AG09309 (cell line): ENCODE data around the gene CDKAL1.
"Not testable (repeated sequence)": the region's sequence is repeated elsewhere in the genome, so short reads cannot be mapped to it uniquely, and the experiment has no call there.

Experiments
- DNase-seq: peaks from one replicate; pipeline ENCODE4 v3.0.0-alpha.2; 2010; ENCODE audit warnings: low read depth
- H3K4me3 ChIP-seq: 2 replicates; pipeline ENCODE4 v1.5.1; 2011; ENCODE audit warnings: mild to moderate bottlenecking, low read depth, low read length, moderate library complexity; ENCODE audit not compliant: control insufficient read depth
- TF ChIP-seq, protein P1 (sequence below): IDR thresholded peaks from 2 replicates; pipeline ENCODE4 v1.5.1; 2011; ENCODE audit warnings: mild to moderate bottlenecking, low read depth, low read length, inconsistent platforms; ENCODE audit not compliant: insufficient read depth, control insufficient read depth; ENCODE audit errors: missing control alignments

CDKAL1 gene

DNA sequence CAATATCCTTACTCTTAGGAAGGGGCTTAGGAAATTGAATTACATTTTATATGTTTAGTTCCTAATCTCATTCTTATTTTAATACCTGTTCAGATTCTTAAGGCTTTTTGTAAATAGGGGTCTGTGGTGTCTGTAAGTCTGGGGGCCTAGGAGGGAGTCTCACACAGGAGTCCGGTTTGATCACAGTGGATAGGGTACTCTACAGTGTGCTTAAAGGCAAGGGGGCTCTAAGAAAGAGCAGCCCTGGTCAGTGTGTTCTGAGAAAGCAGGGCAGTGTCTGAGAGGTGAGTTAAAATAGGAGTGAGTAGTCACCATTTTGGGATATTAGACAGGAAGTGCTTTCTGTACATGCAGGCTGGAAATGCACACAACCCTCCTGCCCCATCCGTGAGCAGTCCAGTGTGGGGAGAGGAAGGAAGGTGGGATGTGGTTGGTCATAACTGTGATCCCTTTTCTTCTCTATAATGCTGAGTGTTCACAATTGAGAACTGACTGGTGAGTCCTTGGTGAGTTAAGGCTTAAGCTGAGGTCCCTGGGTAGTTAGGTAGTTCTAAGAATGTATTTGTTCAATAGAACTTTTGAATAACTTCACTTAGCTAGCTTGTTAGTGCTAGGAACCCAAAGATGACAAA lies 50.0 kb downstream of the CDKAL1 start:
- no peak for DNase-seq
- TF ChIP-seq, protein P1, sequence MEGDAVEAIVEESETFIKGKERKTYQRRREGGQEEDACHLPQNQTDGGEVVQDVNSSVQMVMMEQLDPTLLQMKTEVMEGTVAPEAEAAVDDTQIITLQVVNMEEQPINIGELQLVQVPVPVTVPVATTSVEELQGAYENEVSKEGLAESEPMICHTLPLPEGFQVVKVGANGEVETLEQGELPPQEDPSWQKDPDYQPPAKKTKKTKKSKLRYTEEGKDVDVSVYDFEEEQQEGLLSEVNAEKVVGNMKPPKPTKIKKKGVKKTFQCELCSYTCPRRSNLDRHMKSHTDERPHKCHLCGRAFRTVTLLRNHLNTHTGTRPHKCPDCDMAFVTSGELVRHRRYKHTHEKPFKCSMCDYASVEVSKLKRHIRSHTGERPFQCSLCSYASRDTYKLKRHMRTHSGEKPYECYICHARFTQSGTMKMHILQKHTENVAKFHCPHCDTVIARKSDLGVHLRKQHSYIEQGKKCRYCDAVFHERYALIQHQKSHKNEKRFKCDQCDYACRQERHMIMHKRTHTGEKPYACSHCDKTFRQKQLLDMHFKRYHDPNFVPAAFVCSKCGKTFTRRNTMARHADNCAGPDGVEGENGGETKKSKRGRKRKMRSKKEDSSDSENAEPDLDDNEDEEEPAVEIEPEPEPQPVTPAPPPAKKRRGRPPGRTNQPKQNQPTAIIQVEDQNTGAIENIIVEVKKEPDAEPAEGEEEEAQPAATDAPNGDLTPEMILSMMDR: no peak
- no peak overlapping the region for H3K4me3 ChIP-seq

DNA sequence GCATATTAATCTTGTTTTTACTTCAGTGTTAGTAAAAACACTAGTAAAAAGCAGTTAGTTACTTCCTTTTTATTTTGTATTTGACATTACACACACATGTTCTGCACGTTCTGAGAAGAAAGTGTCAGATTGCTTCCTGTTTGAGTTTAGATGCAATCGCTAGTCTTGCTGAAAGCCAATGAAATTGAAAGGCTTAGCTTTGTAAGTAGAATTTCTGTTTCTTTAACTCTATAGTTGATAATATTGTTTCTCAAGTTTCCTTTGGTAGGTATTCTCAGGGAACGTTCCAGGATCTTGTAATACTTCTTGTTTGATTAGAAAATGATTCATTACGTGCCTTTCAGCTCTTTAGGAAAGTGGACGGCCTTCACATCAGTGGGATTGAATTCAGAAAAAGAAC lies 55.0 kb downstream of the CDKAL1 start:
- no peak for DNase-seq
- H3K4me3 ChIP-seq: no peak overlapping the region
- TF ChIP-seq, protein P1: no peak

DNA sequence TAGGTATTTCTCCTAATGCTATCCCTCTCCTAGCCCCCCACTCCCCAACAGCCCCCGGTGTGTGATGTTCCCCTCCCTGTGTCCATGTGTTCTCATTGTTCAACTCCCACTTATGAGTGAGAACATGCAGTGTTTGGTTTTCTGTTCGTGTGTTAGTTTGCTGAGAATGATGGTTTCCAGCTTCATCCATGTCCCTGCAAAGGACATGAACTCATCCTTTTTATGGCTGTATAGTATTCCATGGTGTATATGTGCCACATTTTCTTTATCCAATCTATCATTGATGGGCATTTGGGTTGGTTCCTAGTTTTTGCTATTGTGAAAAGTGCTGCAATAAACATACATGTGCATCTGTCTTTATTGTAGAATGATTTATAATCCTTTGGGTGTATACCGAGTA lies 56.2 kb downstream of the CDKAL1 start:
- DNase-seq, H3K4me3 ChIP-seq: not testable (repeated sequence)

DNA sequence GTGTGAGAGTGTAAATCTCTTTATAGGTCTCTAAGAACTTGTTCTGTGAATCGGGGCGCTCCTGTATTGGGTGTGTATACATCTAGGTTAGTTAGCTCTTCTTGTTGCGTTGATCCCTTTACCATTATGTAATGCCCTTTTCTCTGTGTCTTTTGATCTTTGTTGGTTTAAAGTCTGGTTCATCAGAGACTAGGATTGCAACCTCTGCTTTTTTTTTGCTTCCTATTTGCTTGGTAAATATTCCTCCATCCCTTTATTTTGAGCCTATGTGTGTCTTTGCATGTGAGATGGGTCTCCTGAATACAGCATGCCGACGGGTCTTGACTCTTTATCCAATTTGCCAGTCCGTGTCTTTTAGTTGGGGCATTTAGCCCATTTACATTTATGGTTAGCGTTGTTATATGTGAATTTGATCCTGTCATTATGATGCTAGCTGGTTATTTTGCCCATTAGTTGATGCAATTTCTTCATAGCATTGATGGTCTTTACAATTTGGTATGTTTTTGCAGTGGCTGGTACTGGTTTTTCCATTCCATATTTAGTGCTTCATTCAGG lies 60.1 kb downstream of the CDKAL1 start:
- not testable (repeated sequence) for DNase-seq

DNA sequence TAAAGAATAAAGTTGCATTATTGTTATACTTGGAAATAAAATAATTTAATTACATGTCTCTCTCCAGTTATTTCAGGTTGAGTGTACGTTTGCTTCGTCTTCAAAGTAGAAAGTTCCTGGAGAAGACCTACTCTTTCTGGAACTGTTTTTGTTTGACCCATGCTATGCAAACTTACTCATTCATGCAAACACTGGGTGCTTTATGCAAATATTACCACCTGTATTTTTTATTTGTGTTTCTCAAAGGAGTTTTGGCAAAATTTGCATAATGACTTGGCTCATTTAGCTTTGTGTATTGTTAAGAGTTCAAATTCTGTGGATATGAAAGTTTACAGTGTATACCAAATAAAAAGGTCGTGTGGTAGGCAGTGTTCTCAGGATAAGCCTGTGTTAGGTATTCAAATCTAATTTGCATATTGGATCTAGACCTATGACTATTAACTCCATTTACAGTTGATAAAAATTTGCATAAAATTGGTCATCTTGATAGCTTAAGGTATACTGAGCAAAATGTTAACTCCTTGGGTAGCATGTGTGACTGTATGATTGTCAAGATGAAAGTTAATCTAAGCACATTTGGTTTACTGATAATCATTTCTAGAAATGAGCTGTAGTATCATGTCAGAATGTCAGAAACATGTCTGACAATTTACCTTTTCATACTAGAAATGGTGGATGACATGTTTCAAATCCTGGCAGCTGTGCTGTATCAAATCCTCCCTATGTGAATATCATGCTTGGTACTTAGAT lies 65.2 kb downstream of the CDKAL1 start:
- no peak for DNase-seq
- no peak overlapping the region for H3K4me3 ChIP-seq
- TF ChIP-seq, protein P1: no peak

More for the DNA sequence above, 60.1 kb downstream of the CDKAL1 start:
- H3K4me3 ChIP-seq: not testable (repeated sequence)

DNA sequence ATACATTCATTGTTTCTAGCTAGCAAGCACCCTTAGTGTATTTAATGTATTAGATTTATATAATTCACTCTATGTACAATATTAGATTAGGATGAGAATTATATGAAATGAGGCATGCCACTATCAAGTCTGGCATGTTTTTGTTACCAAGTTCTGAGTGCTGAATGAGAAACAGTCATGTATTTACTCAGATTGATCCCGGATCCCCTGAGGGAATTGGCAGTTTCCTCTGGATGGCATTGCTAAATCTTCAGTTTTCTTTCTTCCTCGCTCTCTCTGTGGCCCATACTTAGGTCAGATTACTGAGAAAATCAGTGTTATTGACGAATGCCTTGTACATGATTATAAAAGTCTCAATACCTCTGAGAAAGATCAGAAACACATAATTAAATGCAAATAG lies 66.6 kb downstream of the CDKAL1 start:
- no peak for DNase-seq
- TF ChIP-seq, protein P1: no peak
- H3K4me3 ChIP-seq: no peak overlapping the region

DNA sequence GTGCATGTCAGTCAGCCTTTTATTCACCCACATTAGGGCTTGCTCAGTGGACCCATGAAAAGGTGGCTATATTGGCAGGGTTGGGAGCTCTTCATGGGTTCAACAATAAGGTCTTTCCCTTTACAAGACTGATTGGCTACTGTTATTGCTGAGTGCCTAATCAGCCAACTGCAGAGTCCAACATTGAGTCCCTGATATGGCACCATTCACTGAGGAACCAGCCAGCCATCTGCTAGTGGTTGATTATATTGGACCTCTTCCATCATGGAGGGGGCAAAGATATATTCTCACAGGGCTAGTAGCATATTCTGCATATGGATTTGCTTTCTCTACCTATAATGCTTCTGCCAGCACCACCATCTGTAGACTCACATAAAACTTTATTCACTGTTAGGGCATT lies 69.9 kb downstream of the CDKAL1 start:
- H3K4me3 ChIP-seq: no peak overlapping the region
- TF ChIP-seq, protein P1: no peak
- no peak for DNase-seq
